T1000 (cell line): ENCODE results near the gene CLEC11A.
"Not testable (repeated sequence)": the region's sequence is repeated elsewhere in the genome, so short reads cannot be mapped to it uniquely, and the experiment has no call there.

ENCODE experiments used
- DNase-seq: peaks from one replicate; lab custom pipeline; 2025; ENCODE audit warnings: mixed read lengths; lab: John Stamatoyannopoulos, UW

Gene CLEC11A

DNA sequence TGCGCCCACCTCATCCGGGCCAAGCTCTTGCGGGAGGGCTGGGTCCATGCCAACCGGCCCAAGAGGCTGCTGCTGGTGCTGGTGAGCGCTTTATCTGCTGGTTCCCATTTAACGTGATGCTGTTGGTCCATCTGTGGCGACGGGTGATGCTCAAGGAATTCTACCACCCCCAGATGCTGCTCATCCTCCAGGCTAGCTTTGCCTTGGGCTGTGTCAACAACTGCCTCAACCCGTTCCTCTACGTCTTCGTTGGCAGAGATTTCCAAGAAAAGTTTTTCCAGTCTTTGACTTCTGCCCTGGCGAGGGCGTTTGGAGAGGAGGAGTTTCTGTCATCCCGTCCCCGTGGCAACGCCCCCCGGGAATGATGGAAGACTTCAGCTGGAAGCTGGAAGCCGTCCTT lies 35.9 kb downstream of the CLEC11A start:
- DNase-seq, result not testable (repeated sequence)

DNA sequence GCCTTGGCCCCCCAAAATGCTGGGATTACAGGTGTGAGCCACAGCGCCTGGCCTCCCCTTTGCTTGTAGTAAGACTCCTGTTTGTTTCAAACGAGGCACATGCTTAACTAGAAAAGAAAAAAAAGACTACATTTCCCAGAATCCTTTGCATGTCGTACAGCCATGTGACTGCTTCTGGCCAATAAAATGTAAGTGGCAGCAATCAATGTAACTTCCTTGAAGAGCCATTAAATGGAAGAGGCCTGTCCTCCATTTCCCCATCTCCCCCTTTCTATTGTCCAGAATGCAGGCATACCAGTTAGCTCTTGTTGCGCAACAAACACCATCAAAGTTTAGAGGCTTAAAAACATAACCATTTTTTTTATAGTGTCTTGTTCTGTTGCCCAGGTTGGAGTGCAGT lies 36.7 kb downstream of the CLEC11A start:
- DNase-seq, result no peak

DNA sequence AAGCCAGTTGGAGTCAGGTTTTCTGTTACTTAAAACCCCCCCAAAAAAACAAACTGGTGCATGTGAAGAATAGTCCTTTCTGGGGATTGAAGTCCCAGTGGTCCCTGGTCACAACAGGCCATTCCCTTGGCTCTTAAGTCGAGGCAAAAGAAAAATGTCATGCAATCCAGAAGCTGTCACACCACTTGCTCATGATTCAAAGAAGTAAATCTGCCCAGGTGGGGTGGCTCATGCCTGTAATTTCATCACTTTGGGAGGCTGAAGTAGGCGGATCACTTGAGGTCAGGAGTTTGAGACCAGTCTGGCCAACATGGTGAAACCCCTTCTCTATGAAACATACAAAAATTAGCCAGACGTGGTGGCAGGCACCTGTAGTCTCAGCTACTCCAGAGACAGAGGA lies 38.3 kb downstream of the CLEC11A start:
- DNase-seq, result not testable (repeated sequence)

GRCh38 chr19:50763521-50763920 lies 40.4 kb downstream of the CLEC11A start:
- not testable (repeated sequence) for DNase-seq

DNA sequence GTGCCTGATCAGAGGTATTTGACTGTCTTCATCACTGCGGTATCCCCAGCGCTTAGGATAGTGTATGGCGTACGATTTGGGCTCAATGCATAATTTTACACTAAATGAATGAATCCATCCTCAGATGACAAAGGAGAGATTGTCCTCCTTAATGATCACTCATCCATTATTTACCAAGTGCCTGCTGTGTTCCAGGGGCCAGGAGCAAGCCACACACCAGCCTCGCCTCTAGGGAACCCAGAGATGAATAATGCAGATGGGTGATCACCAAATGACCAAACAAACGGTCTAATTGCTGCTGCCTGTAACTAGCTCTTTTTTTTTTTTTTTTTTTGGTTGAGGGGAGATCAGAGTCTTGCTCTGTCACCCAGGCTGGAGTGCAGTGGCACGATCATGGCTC lies 41.2 kb downstream of the CLEC11A start:
- DNase-seq, result no peak

DNA sequence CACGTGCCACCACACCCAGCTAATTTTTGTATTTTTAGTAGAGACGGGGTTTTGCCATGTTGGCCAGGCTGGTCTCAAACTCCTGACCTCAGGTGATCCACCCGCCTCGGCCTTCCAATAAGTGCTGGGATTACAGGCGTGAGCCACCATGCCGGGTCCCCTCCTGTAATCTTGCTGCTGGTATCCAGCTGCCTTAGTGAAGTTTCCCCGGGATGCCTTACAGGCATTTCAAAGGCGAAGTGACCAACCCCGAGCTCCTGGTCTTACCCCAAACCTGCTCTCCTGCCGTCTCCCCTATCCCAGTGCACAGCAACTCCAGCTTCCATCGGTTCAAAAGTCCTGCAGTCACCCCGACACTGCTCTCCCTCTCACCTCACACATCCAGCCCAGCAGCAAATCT lies 43.6 kb downstream of the CLEC11A start:
- DNase-seq, result not testable (repeated sequence)

GRCh38 chr19:50767263-50767662 lies 44.1 kb downstream of the CLEC11A start:
- DNase-seq, result not testable (repeated sequence)

DNA sequence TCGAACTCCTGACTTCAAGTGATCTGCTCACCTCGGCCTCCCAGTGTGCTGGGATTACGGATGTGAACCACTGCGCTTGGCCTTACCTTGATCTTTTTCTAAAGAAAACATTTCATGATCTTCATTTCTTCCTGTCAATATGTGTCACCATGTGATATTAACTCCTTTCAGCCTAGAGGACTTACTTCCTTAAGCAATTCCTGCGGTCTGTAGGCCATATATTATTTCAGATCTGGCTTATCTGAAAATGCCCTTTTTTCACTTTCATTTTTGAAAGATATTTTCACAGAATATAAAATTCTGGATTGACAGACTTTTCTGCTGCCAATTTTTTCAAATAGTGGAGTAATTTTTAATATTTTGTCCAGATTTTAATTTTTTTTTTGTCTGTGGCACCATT lies 45.1 kb downstream of the CLEC11A start:
- DNase-seq, result no peak

GRCh38 chr19:50770164-50770563 lies 47.0 kb downstream of the CLEC11A start, which contains the start of gene GPR32:
Gene GPR32, plus strand, starts transcription at chr19:50770464. Its CDS starts 137 bp downstream, at chr19:50770601.
- not testable (repeated sequence) for DNase-seq

GRCh38 chr19:50770888-50771287 lies 47.7 kb downstream of the CLEC11A start:
- DNase-seq, result no peak

DNA sequence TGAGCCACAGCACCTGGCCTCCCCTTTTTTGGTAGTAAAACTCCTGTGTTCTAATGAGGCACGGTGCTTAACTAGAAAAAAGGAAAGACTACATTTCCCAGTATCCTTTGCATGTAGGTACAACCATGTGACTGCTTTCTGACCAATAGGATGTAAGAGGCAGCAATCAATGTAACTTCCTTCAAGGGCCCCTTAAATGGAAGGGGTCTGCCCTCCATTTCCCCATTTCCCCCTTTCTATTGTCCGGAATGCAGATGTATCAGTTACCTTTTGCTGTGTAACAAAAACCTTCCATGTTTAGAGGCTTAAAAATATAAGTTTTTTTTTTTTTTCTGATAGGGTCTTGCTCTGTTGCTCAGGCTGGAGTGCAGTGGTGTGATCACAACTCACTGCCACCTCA lies 49.3 kb downstream of the CLEC11A start:
- DNase-seq, result no peak

DNA sequence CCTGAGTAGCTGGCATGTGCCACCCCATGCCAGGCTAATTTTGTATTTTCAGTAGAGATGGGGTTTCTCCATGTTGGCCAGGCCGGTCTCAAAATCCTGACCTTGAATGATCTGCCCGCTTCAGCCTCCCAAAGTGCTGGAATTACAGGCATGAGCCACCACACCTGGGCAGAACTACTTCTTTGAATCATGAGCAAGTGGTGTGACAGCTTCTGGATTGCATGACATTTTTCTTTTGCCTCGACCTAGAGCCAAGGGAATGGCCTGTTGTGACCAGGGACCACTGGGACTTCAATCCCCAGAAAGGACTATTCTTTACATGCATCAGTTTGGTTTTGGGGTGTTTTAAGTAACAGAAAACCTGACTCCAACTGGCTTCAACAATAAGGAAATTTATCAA lies 49.7 kb downstream of the CLEC11A start:
- not testable (repeated sequence) for DNase-seq

GRCh38 chr19:50773454-50773853 lies 50.3 kb downstream of the CLEC11A start:
- DNase-seq, result not testable (repeated sequence)
